GM23338 (cell line): ENCODE results near the gene NQO2.

Experiments used
- ETS1 ChIP-seq: IDR thresholded peaks from 2 replicates; pipeline ENCODE4 v1.6.1; 2016; ENCODE audit warnings: antibody characterized with exemption
- EZH2phosphoT487 ChIP-seq: fragments of 200-600 bp; sonication (generic); IDR thresholded peaks from one replicate; pipeline ENCODE4 v1.8.1; 2018; ENCODE audit warnings: antibody characterized with exemption; ENCODE audit not compliant: unreplicated experiment
- ZNF114 ChIP-seq: fragments of 250-450 bp; sonication (Bioruptor Pico); IDR thresholded peaks from 2 replicates; pipeline ENCODE4 v1.5.0; 2020; ENCODE audit warnings: mild to moderate bottlenecking, moderate library complexity
- TF ChIP-seq, protein P1 (sequence below), 2 experiments: fragments of 200-600 bp in 1 of 2; sonication (generic) in 1 of 2; conservative IDR thresholded peaks; 2 replicates each; pipeline versions ENCODE4 v1.5.1 to v1.6.1; 2016 to 2017; ENCODE audit warnings: antibody characterized with exemption in 2 of 2, low read depth in 2 of 2, mild to moderate bottlenecking in 2 of 2, moderate library complexity in 1 of 2

- TF ChIP-seq ZNF114 (CRISPR knock-in tag) = no peak
- TF ChIP-seq ETS1 = no peak
- TF ChIP-seq, protein P1, sequence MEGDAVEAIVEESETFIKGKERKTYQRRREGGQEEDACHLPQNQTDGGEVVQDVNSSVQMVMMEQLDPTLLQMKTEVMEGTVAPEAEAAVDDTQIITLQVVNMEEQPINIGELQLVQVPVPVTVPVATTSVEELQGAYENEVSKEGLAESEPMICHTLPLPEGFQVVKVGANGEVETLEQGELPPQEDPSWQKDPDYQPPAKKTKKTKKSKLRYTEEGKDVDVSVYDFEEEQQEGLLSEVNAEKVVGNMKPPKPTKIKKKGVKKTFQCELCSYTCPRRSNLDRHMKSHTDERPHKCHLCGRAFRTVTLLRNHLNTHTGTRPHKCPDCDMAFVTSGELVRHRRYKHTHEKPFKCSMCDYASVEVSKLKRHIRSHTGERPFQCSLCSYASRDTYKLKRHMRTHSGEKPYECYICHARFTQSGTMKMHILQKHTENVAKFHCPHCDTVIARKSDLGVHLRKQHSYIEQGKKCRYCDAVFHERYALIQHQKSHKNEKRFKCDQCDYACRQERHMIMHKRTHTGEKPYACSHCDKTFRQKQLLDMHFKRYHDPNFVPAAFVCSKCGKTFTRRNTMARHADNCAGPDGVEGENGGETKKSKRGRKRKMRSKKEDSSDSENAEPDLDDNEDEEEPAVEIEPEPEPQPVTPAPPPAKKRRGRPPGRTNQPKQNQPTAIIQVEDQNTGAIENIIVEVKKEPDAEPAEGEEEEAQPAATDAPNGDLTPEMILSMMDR (conservative IDR thresholded peaks at IDR 0.05; ENCODE audit: low read depth in 2 of 2) = no peak
- TF ChIP-seq EZH2phosphoT487 = no peak
These were observed 41.4 kb upstream of the NQO2 start for GRCh38 chr6:2958331-2958711.
